K562 (cell line): ENCODE data around the gene TRNAU1AP. TPM values are rescaled to one million over a fixed set of nuclear protein-coding genes. Genes with fewer than 3 reads are reported as not detected.

Experiments
- ATAC-seq: fragments of 200-7000 bp; cut with Tn5 transposase; 3 replicates; pipeline ENCODE4 v1.9.1; 2020; ENCODE audit warnings: moderate library complexity
- BruUV-seq: library from RNA; stranded (reverse); fragments of 400-500 nt; replicated peaks from 2 replicates; lab custom pipeline; 2021; lab: Mats Ljungman, UMichigan
- CTCF ChIA-PET: fragments of 300-600 bp; formaldehyde crosslinking; extraction: SDS; loops from one replicate; lab custom pipeline; 2021; ENCODE audit warnings: low intra/inter-chr PET ratio; lab: Yijun Ruan, JAX
- POLR2A ChIA-PET: fragments of 300-600, 350-650 bp; sonication (Branson Sonifier 250); formaldehyde crosslinking; extraction: SDS; loops from one replicate; lab custom pipeline; 2021; ENCODE audit warnings: antibody characterized with exemption, inconsistent platforms; lab: Yijun Ruan, JAX
- DNase-seq, 4 experiments: peaks; one replicate each; pipeline versions ENCODE4 v3.0.0 to v3.0.0-alpha.2; 2011 to 2018; ENCODE audit warnings: low spot score in 3 of 4, mixed read lengths in 3 of 4; ENCODE audit errors: extremely low read depth in 1 of 4
- FAIRE-seq: peaks from 2 replicates; lab custom pipeline; 2011; peaks lifted over from hg19 to GRCh38; lab: Jason Lieb, UNC
- H2AFZ ChIP-seq: 2 replicates; pipeline ENCODE4 v1.6.0; 2011; ENCODE audit warnings: low read depth, low read length, control low read depth, inconsistent platforms
- H3K27ac ChIP-seq: fragments of 200-600 bp; 3 replicates; pipeline ENCODE4 v1.8.0; 2011; ENCODE audit warnings: low read depth, mild to moderate bottlenecking, control low read depth, inconsistent platforms, low read length, moderate library complexity, mixed read lengths; ENCODE audit errors: extremely low read depth
- H3K27me3 ChIP-seq, 2 experiments: fragments of 300-600 bp in 1 of 2; 2 replicates in 1 of 2; 3 replicates in 1 of 2; pipeline versions ENCODE4 v1.6.0 to v1.8.0; 2011; ENCODE audit warnings: inconsistent platforms in 2 of 2, low read length in 2 of 2, mild to moderate bottlenecking in 1 of 2, mixed read lengths in 1 of 2, moderate library complexity in 1 of 2; ENCODE audit not compliant: control insufficient read depth in 2 of 2, insufficient read depth in 2 of 2
- H3K36me3 ChIP-seq: fragments of 300-600 bp; 3 replicates; pipeline ENCODE4 v1.8.0; 2011; ENCODE audit warnings: mild to moderate bottlenecking, low read length, inconsistent platforms; ENCODE audit not compliant: control insufficient read depth, insufficient read depth
- H3K4me1 ChIP-seq, 2 experiments: fragments of 200-600 bp in 1 of 2; replicated peaks in 1 of 2; 2 replicates in 1 of 2; 3 replicates in 1 of 2; pipeline versions ENCODE4 v1.5.1 to v1.8.0; 2011; ENCODE audit warnings: inconsistent platforms in 2 of 2, low read length in 2 of 2, mild to moderate bottlenecking in 1 of 2, mixed read lengths in 1 of 2, moderate library complexity in 1 of 2; ENCODE audit not compliant: control insufficient read depth in 2 of 2, insufficient read depth in 2 of 2
- H3K4me2 ChIP-seq: 2 replicates; pipeline ENCODE4 v1.6.1; 2011; ENCODE audit warnings: low read length, control low read depth, inconsistent platforms, mixed read lengths; ENCODE audit not compliant: insufficient read depth
- H3K4me3 ChIP-seq: fragments of 200-600 bp; sonication (generic), shearing (Covaris generic); 2 replicates; pipeline ENCODE4 v1.5.1; 2016; ENCODE audit warnings: control low read depth, inconsistent platforms
- H3K79me2 ChIP-seq: fragments of 200-600 bp; 3 replicates; pipeline ENCODE4 v1.8.0; 2011; ENCODE audit warnings: low read length, inconsistent platforms; ENCODE audit not compliant: control insufficient read depth, insufficient read depth
- H3K9ac ChIP-seq, 2 experiments: 2 replicates each; pipeline versions ENCODE4 v1.6.0 to v1.6.1; 2011; ENCODE audit warnings: low read depth in 2 of 2, low read length in 2 of 2, control low read depth in 1 of 2, inconsistent platforms in 1 of 2, mild to moderate bottlenecking in 1 of 2, mixed read lengths in 1 of 2; ENCODE audit not compliant: insufficient read depth in 1 of 2
- H3K9me1 ChIP-seq: one replicate; pipeline ENCODE4 v1.6.0; 2011; ENCODE audit warnings: inconsistent platforms, mild to moderate bottlenecking, low read length, moderate library complexity; ENCODE audit not compliant: control insufficient read depth, insufficient read depth
- H3K9me3 ChIP-seq: replicated peaks from 2 replicates; pipeline ENCODE4 v1.5.1; 2011; ENCODE audit warnings: low read depth, low read length, inconsistent platforms; ENCODE audit not compliant: control insufficient read depth, insufficient read depth
- H4K20me1 ChIP-seq: replicated peaks from 2 replicates; pipeline ENCODE4 v1.6.1; 2011; ENCODE audit warnings: low read length, inconsistent platforms, mixed read lengths; ENCODE audit not compliant: control insufficient read depth, insufficient read depth
- CHAMP1 ChIP-seq: fragments of 450-650 bp; IDR thresholded peaks from 2 replicates; pipeline ENCODE4 v1.6.1; 2016; ENCODE audit warnings: mild to moderate bottlenecking
- EP400 ChIP-seq: fragments of 450-650 bp; IDR thresholded peaks from 2 replicates; pipeline ENCODE4 v1.6.1; 2017; ENCODE audit warnings: antibody characterized with exemption, mild to moderate bottlenecking, moderate library complexity
- HDAC1 ChIP-seq, 2 experiments: fragments of 450-650 bp; IDR thresholded peaks; 2 replicates each; pipeline ENCODE4 v1.6.1; 2016 to 2017; ENCODE audit warnings: inconsistent platforms in 1 of 2, mild to moderate bottlenecking in 1 of 2, moderate library complexity in 1 of 2
- HMBOX1 ChIP-seq: sonication (generic); IDR thresholded peaks from 2 replicates; pipeline ENCODE4 v1.6.1; 2016
- PRDM10 ChIP-seq: fragments of 450-650 bp; IDR thresholded peaks from 2 replicates; pipeline ENCODE4 v1.6.1; 2018; ENCODE audit not compliant: partially characterized antibody
- TARDBP ChIP-seq: fragments of 450-650 bp; IDR thresholded peaks from 2 replicates; pipeline ENCODE4 v1.6.1; 2016
- TCF3 ChIP-seq: sonication (generic); formaldehyde crosslinking; IDR thresholded peaks from 2 replicates; pipeline ENCODE4 v1.4.0; 2020; ENCODE audit warnings: mild to moderate bottlenecking, missing genetic modification reagents
- YY1 ChIP-seq, 3 experiments: IDR thresholded peaks; 2 replicates each; pipeline ENCODE4 v1.6.1; 2011; ENCODE audit warnings: low read length in 2 of 3, mild to moderate bottlenecking in 2 of 3, moderate library complexity in 2 of 3, borderline replicate concordance in 1 of 3, control low read depth in 1 of 3, low read depth in 1 of 3; ENCODE audit not compliant: insufficient read depth in 3 of 3, insufficient replicate concordance in 2 of 3, control insufficient read depth in 1 of 3, insufficient read length in 1 of 3; ENCODE audit errors: extremely low read depth in 1 of 3
- ZNF140 ChIP-seq: fragments of 250-450 bp; sonication (Bioruptor Pico); IDR thresholded peaks from 2 replicates; pipeline ENCODE4 v1.8.0; 2021; ENCODE audit warnings: moderate library complexity, mild to moderate bottlenecking, inconsistent platforms
- ZNF316 ChIP-seq: fragments of 450-650 bp; IDR thresholded peaks from 2 replicates; pipeline ENCODE4 v1.6.1; 2016
- ZNF785 ChIP-seq: fragments of 250-450 bp; sonication (Bioruptor Pico); IDR thresholded peaks from 2 replicates; pipeline ENCODE4 v1.4.0; 2020; ENCODE audit warnings: mild to moderate bottlenecking
- ZNF830 ChIP-seq: fragments of 250-450 bp; sonication (Bioruptor Pico); IDR thresholded peaks from 2 replicates; pipeline ENCODE4 v1.5.0; 2021; ENCODE audit warnings: mild to moderate bottlenecking
- WGBS: fragments of 100-300 bp; shearing (Covaris generic); methylation state at CpG from one replicate; pipeline ENCODE4 v1.1.6; 2016; ENCODE audit warnings: low coverage, mixed read lengths; ENCODE audit not compliant: insufficient coverage; ENCODE audit errors: missing lambda C conversion rate; 5-methylcytosine and 5-hydroxymethylcytosine counted together
- in situ Hi-C: fragments of 300-500 bp; cut with MboI; formaldehyde crosslinking; loops from 4 replicates; pipeline ENCODE4 v1.15.0; 2018; ENCODE audit warnings: inconsistent platforms, mixed read lengths
- intact Hi-C: fragments of 100-400 bp; cut with micrococcal nuclease; formaldehyde crosslinking; loops from 2 replicates; pipeline ENCODE4 v1.14.2; 2022
- polyA plus RNA-seq, 8 experiments: library from polyadenylated mRNA; depleted of rRNA in 4 of 8; stranded (reverse) in 5 of 8; unstranded in 3 of 8; fragments of >200 nt; fragmentation: Nextera tagmentation in 2 of 8; fragmentation: Illumina TruSeq in 1 of 8; extraction: Ambion mirVana in 2 of 8; extraction: Trizol in 1 of 8; gene quantifications; 2 replicates each; pipeline versions ENCODE4 v1.2.1 to v1.2.3, GENCODE V29; 2011 to 2014; ENCODE audit warnings: inconsistent platforms in 1 of 8, missing spikeins in 1 of 8
- total RNA-seq, 7 experiments: library from RNA; depleted of rRNA in 6 of 7; stranded (reverse); fragments of >200 nt in 6 of 7; fragmentation: Illumina TruSeq in 2 of 7; extraction: Trizol in 2 of 7; gene quantifications; 2 replicates each; pipeline versions ENCODE4 v1.2.1 to v1.2.3, GENCODE V29; 2011 to 2021; ENCODE audit warnings: low replicate concordance in 1 of 7
- TF ChIP-seq, protein P1 (sequence below): fragments of 450-650 bp; IDR thresholded peaks from 2 replicates; pipeline ENCODE4 v1.6.1; 2016; ENCODE audit warnings: missing biosample characterization, missing genetic modification characterization

The TRNAU1AP gene
- total and polyA plus RNA-seq, 9 of the 15 experiments (the other 6 are each of a cell fraction or from before 2014, with no cell fraction given): 34.9 to 110 (median 46.3) TPM

GRCh38 chr1:28521502-28522164 lies 31.3 kb upstream of the TRNAU1AP start:
- no peaks in the 10 kb centered on the region for H3K27me3 ChIP-seq
- peaks cover 9% of the 10 kb centered on the region for H3K9me1 ChIP-seq
- no peak overlapping the region for H2AFZ ChIP-seq
- H3K4me2 ChIP-seq: peak overlapping the region; percentile 67
- intact Hi-C loops: no loop called here
- in situ Hi-C loops: no loop called here
- ATAC-seq (peak; percentile 3), FAIRE-seq (peak; percentile 71), DNase-seq (peak in 2 of 4 experiments; percentile 42 to 69)
- H3K9me3 ChIP-seq: no peaks in the 10 kb centered on the region
- H3K27ac ChIP-seq: peak overlapping the region; percentile 72; the same call in 2 of the 3 replicates
- POLR2A ChIA-PET: interaction anchor here (0.6 to 9.8 kb wide), 9 partner anchors 9 to 127 kb away, joined by 3 to 123 read pairs (median 4); partner anchors contain the start of genes RCC1 and RNU11
- peaks cover 57% of the 10 kb centered on the region for H4K20me1 ChIP-seq
- H3K79me2 ChIP-seq: peaks cover 84% of the 10 kb centered on the region
- H3K4me3 ChIP-seq: no peak overlapping the region
- CTCF ChIA-PET: no interaction called here
- 23% methylated on average over 6 of the region's 6 CpGs for WGBS
- H3K36me3 ChIP-seq: peaks cover 56% of the 10 kb centered on the region
- peaks cover 61 to 62% of the 10 kb centered on the region in 2 experiments for H3K4me1 ChIP-seq
- H3K9ac ChIP-seq: peak overlapping the region in 1 of 2 experiments; percentile 86; a peak in 2 of 4 replicates
- BruUV-seq: no TSS peak
- TF ChIP-seq ZNF830 (CRISPR knock-in tag) (no peak), ZNF785 (CRISPR knock-in tag) (no peak), ZNF316 (no peak), HDAC1 (IDR thresholded peaks at IDR 0.05) (0 out of 4 replicates have a peak, but pooled peaks of 1 of the 2 experiments have one; percentile 28), ZNF140 (CRISPR knock-in tag) (no peak), HMBOX1 (peak; percentile 59), TCF3 (CRISPR knock-in tag) (peak; percentile 49; the same call in 1 of the 2 replicates), CHAMP1 (no peak), EP400 (no peak), PRDM10 (no peak), YY1 (IDR thresholded peaks at IDR 0.05; ENCODE audit: borderline replicate concordance in 1 of 3, control insufficient read depth in 1 of 3, extremely low read depth in 1 of 3, insufficient read depth in 3 of 3, insufficient read length in 1 of 3, insufficient replicate concordance in 2 of 3, low read depth in 1 of 3, low read length in 2 of 3) (peak in 1 of 3 experiments; percentile 23), TARDBP (no peak)
- TF ChIP-seq, protein P1, sequence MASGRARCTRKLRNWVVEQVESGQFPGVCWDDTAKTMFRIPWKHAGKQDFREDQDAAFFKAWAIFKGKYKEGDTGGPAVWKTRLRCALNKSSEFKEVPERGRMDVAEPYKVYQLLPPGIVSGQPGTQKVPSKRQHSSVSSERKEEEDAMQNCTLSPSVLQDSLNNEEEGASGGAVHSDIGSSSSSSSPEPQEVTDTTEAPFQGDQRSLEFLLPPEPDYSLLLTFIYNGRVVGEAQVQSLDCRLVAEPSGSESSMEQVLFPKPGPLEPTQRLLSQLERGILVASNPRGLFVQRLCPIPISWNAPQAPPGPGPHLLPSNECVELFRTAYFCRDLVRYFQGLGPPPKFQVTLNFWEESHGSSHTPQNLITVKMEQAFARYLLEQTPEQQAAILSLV (tag): no peak
